Tibial nerve (tissue), 4 donors: Measurements from ENCODE around the gene NUAK2. TPM values are rescaled to one million over a fixed set of nuclear protein-coding genes. Genes with fewer than 3 reads are reported as not detected.

ENCODE experiments used
- DNase-seq, 2 donors: peaks; one replicate each; pipeline ENCODE4 v3.0.0-alpha.2; 2019; ENCODE audit warnings: low spot score in 2 of 2
- H3K27ac ChIP-seq, 4 donors: fragments of 200-600 bp; sonication (generic) in 3 of 4; one replicate each; pipeline ENCODE4 v1.5.1; 2017 to 2019; ENCODE audit warnings: mild to moderate bottlenecking in 1 of 4
- H3K27me3 ChIP-seq, 2 donors: fragments of 200-600 bp; sonication (generic) in 1 of 2; one replicate each; pipeline versions ENCODE4 v1.5.1 to v1.6.0; 2017 to 2019
- H3K36me3 ChIP-seq, 3 donors: fragments of 200-600 bp; sonication (generic); one replicate each; pipeline ENCODE4 v1.5.1; 2018 to 2019
- H3K4me1 ChIP-seq, 4 donors: fragments of 200-600 bp; sonication (generic) in 3 of 4; one replicate each; pipeline ENCODE4 v1.5.1; 2017 to 2019
- H3K4me3 ChIP-seq, 4 donors: fragments of 200-600 bp; sonication (generic) in 3 of 4; one replicate each; pipeline ENCODE4 v1.5.1; 2017 to 2019; ENCODE audit warnings: mild to moderate bottlenecking in 1 of 4, moderate library complexity in 1 of 4
- H3K9me3 ChIP-seq, 4 donors: fragments of 200-600 bp; sonication (generic) in 3 of 4; one replicate each; pipeline ENCODE4 v1.5.1; 2017 to 2019
- EP300 ChIP-seq, 2 donors: sonication (generic); formaldehyde crosslinking; IDR thresholded peaks; one replicate each; pipeline ENCODE4 v1.6.1; 2017; ENCODE audit warnings: antibody characterized with exemption in 2 of 2, mild to moderate bottlenecking in 1 of 2
- POLR2A ChIP-seq, 2 donors: fragments of 450-650 bp; IDR thresholded peaks; one replicate each; pipeline ENCODE4 v1.6.1; 2017; ENCODE audit warnings: antibody characterized with exemption in 2 of 2, mild to moderate bottlenecking in 2 of 2, moderate library complexity in 2 of 2
- WGBS, 2 donors: methylation state at CpG; one replicate each; pipeline ENCODE4 v1.1.5; 2018; 5-methylcytosine and 5-hydroxymethylcytosine counted together
- total RNA-seq, 4 donors: library from RNA; depleted of rRNA; stranded (reverse); fragments of >200 nt; gene quantifications; one replicate each; pipeline ENCODE4 v1.1.0, GENCODE V29; 2016
- TF ChIP-seq, protein P1 (sequence below), 5 experiments: fragments of 200-600 bp in 3 of 5; fragments of 450-650 bp in 2 of 5; sonication (generic) in 3 of 5; IDR thresholded peaks; one replicate each; pipeline ENCODE4 v1.5.1; 2016 to 2019; ENCODE audit warnings: antibody characterized with exemption in 5 of 5, mild to moderate bottlenecking in 3 of 5, moderate library complexity in 2 of 5

Gene NUAK2
- total RNA-seq, 4 donors from 2014 or later, result 0.60 to 5.3 (median 2.7) TPM

DNA sequence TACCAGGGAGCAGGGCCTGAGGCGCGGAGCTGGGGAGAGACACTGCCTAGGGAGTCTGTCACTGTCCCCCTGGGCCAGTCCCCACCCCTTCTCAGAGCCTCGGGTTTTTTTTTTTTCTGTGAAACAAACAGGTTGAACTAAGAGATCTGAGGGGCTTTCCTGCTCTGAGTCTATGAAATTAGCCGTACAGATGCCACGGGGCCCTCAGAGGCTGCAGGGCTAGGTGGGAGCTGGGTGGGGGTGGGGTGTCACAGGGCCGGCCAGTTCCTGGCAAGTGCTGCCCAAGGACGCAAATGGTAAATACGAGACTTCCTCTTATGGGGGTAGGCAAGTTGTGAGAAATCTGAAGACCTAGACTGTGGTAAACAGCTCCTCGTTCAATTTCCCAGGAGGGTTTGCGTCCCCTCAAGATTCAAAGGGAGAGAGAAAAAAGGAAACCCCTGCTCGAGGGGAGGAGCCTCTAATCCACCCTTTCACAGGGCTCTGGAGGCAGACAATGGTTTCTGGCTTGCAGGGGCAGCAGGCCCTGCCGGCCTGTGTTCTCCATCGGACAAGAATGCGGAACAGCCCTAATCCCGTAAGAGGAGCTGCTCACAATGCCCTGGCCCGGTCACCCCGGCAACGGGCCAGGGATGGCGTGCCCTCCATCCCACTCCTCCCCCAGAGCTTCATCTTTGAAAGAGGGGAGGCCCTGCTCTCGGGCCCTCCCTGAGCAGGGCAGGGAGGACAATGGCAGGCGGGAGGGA lies 7.8 kb downstream of the NUAK2 start:
- peak overlapping the region; percentile 35 to 90 (median 82) for H3K27ac ChIP-seq
- no peaks in the 10 kb centered on the region for H3K27me3 ChIP-seq
- DNase-seq, result peak in 1 of 2 donors; percentile 36
- peaks cover 0 to 70% (median 47%) of the 10 kb centered on the region in 4 donors for H3K4me1 ChIP-seq
- no peaks in the 10 kb centered on the region for H3K9me3 ChIP-seq
- TF ChIP-seq POLR2A (IDR thresholded peaks at IDR 0.05) (no peak), EP300 (IDR thresholded peaks at IDR 0.05) (peak in 1 of 2 donors; percentile 68)
- TF ChIP-seq, protein P1, sequence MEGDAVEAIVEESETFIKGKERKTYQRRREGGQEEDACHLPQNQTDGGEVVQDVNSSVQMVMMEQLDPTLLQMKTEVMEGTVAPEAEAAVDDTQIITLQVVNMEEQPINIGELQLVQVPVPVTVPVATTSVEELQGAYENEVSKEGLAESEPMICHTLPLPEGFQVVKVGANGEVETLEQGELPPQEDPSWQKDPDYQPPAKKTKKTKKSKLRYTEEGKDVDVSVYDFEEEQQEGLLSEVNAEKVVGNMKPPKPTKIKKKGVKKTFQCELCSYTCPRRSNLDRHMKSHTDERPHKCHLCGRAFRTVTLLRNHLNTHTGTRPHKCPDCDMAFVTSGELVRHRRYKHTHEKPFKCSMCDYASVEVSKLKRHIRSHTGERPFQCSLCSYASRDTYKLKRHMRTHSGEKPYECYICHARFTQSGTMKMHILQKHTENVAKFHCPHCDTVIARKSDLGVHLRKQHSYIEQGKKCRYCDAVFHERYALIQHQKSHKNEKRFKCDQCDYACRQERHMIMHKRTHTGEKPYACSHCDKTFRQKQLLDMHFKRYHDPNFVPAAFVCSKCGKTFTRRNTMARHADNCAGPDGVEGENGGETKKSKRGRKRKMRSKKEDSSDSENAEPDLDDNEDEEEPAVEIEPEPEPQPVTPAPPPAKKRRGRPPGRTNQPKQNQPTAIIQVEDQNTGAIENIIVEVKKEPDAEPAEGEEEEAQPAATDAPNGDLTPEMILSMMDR (IDR thresholded peaks at IDR 0.05), result no peak
- H3K4me3 ChIP-seq, result peak overlapping the region in 3 of 4 donors; percentile 2 to 24 (median 21)
- 13 to 19% methylated on average over 21 of the region's 21 CpGs for WGBS, 2 donors
- H3K36me3 ChIP-seq, result peaks cover 0 to 27% (median 6%) of the 10 kb centered on the region in 3 donors

DNA sequence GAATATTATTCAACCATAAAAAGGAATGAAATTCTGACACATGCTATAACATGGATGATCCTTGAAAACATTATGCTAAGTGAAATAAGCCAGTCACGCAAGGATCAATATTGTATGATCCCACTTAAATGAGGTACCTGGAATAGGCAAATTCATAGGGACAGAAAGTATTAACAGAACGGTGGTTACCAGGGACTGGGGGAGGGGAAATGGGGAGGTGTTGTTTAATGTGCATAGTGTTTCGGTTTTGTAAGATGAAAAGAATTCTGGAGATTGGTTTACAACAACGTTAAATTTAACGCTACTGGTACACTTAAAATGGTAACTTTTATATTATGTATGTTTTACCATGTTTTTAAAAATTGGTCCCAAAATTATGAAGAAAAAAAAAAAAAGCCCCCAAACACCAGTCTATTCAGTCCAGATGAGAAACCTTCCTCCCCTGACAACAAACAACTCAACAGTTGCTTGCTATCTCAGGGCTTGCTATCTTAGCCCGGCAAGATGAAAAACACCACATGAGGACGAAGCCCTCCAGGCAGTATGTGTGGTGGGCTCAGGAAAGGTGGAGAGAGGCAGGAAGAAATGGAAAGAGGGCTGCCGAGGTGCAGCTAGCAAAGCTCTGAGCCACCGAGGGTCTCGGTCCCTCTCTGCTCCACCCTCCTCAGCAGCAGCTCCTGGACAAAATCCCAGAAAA lies 8.5 kb downstream of the NUAK2 start:
- 62 to 65% methylated on average over 10 of the region's 10 CpGs for WGBS, 2 donors
- H3K27ac ChIP-seq, result peak overlapping the region; percentile 35 to 90 (median 82)
- DNase-seq, result no peak
- peaks cover 0 to 63% (median 43%) of the 10 kb centered on the region in 4 donors for H3K4me1 ChIP-seq
- H3K36me3 ChIP-seq, result peaks cover 0 to 35% (median 11%) of the 10 kb centered on the region in 3 donors
- H3K4me3 ChIP-seq, result peak overlapping the region in 2 of 4 donors; percentile 21 to 24
- TF ChIP-seq POLR2A (IDR thresholded peaks at IDR 0.05), result no peak
- TF ChIP-seq, protein P1 (IDR thresholded peaks at IDR 0.05), result no peak
- TF ChIP-seq EP300 (IDR thresholded peaks at IDR 0.05), result no peak
- no peaks in the 10 kb centered on the region for H3K9me3 ChIP-seq
- no peaks in the 10 kb centered on the region for H3K27me3 ChIP-seq

DNA sequence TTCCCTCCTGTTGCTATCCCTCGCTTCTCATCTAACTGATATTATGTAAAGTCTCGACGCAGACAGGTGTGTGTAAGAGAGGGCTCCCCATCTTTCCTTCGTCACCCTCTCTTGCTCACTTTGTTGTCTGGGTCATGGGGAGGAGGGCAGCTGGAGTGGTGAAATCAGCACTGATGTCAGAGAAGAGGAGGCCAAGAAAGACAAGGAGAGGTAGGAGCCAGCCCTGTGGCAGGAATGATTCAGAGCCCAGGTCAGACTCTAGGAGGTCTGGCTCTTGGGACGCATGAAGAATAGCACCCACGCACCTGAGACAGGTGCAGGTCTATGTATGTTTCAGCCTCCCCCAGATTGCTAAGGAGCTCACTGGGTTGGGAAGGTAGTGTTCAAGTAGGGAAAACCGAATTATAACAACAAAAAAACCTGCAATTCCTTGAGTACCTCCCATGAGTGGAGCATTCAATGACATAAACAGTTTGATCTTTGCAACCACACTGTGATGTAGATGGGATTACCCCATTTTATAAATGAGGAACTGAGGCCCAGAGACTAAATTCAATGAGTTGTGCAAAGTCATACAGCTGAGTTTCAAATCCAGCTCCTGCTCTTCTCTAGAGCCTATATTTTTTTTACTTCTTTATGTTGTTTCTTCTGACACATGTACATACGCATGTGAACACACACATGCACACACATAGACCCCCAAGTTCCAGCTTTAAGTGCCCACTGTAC lies 10.4 kb downstream of the NUAK2 start:
- H3K27me3 ChIP-seq, result no peaks in the 10 kb centered on the region
- no peaks in the 10 kb centered on the region for H3K9me3 ChIP-seq
- H3K36me3 ChIP-seq, result peaks cover 0 to 52% (median 20%) of the 10 kb centered on the region in 3 donors
- H3K27ac ChIP-seq, result peak overlapping the region in 1 of 4 donors; percentile 90
- 92 to 94% methylated on average over 8 of the region's 8 CpGs for WGBS, 2 donors
- no peak for DNase-seq
- TF ChIP-seq, protein P1 (IDR thresholded peaks at IDR 0.05), result no peak
- no peak for TF ChIP-seq EP300 (IDR thresholded peaks at IDR 0.05)
- TF ChIP-seq POLR2A (IDR thresholded peaks at IDR 0.05), result no peak
- peaks cover 0 to 44% (median 28%) of the 10 kb centered on the region in 4 donors for H3K4me1 ChIP-seq
- no peak overlapping the region for H3K4me3 ChIP-seq

DNA sequence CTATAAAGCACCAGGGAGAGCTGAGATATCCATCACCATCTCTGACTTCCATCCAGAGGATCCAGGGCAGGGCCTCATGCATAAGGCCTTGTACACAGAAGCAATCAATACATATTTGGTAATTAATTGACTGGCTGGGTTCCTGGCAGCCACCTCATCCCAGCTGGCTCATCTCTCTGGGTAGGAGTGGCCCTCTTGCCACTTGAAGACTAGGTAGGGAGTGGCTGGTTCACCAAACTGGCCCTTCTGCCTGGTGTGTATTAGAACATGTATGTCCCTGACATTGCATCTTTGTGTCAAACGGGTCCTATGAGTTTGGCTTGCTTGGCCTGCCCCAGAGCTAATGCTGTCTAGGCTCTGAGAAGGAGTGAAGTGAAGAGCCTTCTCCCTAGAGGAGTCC lies 11.8 kb downstream of the NUAK2 start:
- Histone ChIP-seq H3K27ac (peak overlapping the region in 1 of 4 donors; percentile 90), H3K4me1 (peaks cover 0 to 32% (median 21%) of the 10 kb centered on the region in 4 donors), H3K36me3 (peaks cover 0 to 66% (median 26%) of the 10 kb centered on the region in 3 donors), H3K4me3 (no peak overlapping the region), H3K9me3 (no peaks in the 10 kb centered on the region), H3K27me3 (no peaks in the 10 kb centered on the region)
- no peak for DNase-seq
- TF ChIP-seq POLR2A (IDR thresholded peaks at IDR 0.05), result no peak
- TF ChIP-seq, protein P1 (IDR thresholded peaks at IDR 0.05), result no peak
- no peak for TF ChIP-seq EP300 (IDR thresholded peaks at IDR 0.05)
- 38 to 55% methylated on average over 1 of the region's 1 CpG for WGBS, 2 donors
